ENCODE measurements around the gene ADCK2.
"Not testable (repeated sequence)": the region's sequence is repeated elsewhere in the genome, so short reads cannot be mapped to it uniquely, and the experiment has no call there.

The ADCK2 gene, protein sequence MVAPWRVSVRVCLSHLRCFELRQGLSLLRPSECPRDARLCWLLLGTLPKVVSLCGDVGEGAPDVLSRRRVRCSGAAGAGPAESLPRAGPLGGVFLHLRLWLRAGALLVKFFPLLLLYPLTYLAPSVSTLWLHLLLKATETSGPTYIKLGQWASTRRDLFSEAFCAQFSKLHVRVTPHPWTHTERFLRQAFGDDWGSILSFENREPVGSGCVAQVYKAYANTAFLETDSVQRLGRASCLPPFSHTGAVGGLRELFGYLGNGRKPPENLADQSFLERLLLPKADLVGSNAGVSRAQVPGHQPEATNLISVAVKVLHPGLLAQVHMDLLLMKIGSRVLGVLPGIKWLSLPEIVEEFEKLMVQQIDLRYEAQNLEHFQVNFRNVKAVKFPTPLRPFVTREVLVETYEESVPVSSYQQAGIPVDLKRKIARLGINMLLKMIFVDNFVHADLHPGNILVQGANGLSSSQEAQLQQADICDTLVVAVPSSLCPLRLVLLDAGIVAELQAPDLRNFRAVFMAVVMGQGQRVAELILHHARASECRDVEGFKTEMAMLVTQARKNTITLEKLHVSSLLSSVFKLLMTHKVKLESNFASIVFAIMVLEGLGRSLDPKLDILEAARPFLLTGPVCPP

GRCh38 chr7:140672382-140673062 lies at the start of gene ADCK2:
Gene ADCK2 (plus strand): TSS chr7:140672945. CDS start chr7:140673331, 386 bp downstream.
- Mint-ChIP-seq H3K27me3 (no peaks in the 10 kb centered on the region), H3K36me3 (peaks cover 2% of the 10 kb centered on the region), H3K27ac (peak within 1 kb of the TSS; percentile 89), H3K4me1 (peaks cover 41% of the 10 kb centered on the region), H3K9me3 (no peaks in the 10 kb centered on the region), H3K4me3 (peak within 1 kb of the TSS; percentile 85)
- peak; percentile 79 for ATAC-seq

- peaks cover 13% of the 10 kb centered on the region for H3K27me3 Mint-ChIP-seq
- H3K4me3 Mint-ChIP-seq, result no peak overlapping the region
- no peaks in the 10 kb centered on the region for H3K36me3 Mint-ChIP-seq
- no peak overlapping the region for H3K27ac Mint-ChIP-seq
- no peaks in the 10 kb centered on the region for H3K4me1 Mint-ChIP-seq
- H3K9me3 Mint-ChIP-seq, result no peaks in the 10 kb centered on the region
- ATAC-seq, result no peak
These were observed 48.8 kb upstream of the ADCK2 start for GRCh38 chr7:140623980-140624379.

DNA sequence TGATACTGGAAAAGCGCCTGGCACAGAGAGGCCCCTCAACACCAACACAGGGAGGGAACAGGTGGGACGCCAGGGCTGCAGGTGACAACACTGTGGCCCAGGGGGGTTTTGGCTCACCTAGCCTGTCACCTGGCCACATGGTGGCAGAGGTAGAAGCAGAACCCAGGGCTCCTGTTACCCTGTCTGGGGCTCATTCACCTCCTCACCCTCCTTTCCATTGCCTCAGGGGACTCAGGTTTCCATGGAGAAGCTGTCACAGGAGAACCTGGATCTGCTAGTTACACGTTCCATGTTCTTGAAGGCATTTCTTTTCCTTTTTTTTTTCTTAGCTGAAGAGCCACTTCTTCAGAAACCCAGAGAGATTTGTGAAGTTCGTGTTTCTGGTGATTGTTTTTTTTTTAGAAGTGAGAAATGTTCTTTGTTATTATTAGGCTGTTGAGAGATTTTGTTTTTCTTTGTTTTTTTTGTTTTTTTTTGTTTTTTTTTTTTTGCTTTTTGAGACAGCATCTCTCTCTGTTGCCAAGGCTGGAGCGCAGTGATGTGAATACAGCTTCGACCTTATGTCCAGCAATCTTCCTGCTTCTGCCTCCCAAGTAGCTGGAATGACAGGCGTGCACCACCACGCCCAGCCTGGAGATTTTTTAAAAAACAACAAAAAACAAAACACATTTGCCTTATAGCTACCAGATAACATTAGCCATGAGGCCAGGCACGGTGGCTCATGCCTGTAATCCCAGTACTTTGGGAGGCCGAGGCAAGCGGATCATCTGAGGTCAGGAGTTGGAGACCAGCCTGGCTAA lies 48.2 kb upstream of the ADCK2 start:
- no peaks in the 10 kb centered on the region for H3K9me3 Mint-ChIP-seq
- no peak overlapping the region for H3K27ac Mint-ChIP-seq
- no peak overlapping the region for H3K4me3 Mint-ChIP-seq
- no peak for ATAC-seq
- peaks cover 19% of the 10 kb centered on the region for H3K27me3 Mint-ChIP-seq
- no peaks in the 10 kb centered on the region for H3K36me3 Mint-ChIP-seq
- H3K4me1 Mint-ChIP-seq, result no peaks in the 10 kb centered on the region

DNA sequence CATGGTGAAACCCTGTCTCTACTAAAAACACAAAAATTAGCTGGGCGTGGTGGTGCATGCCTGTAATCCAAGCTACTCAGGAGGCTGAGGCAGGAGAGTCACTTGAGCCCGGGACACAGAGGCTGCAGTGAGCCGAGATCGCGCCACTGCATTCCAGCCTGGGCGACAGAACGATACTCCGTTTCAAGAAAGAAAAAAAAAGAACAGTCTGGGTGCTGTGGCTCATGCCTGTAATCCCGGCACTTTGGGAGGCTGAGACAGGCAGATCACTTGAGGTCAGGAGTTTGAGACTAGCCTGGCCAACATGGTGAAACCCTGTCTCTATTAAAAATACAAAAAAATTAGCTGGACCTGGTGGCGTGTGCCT lies 47.6 kb upstream of the ADCK2 start:
- H3K27ac Mint-ChIP-seq, H3K9me3 Mint-ChIP-seq, H3K4me3 Mint-ChIP-seq, H3K36me3 Mint-ChIP-seq, H3K4me1 Mint-ChIP-seq, ATAC-seq: not testable (repeated sequence)
- H3K27me3 Mint-ChIP-seq, result peaks cover 20% of the 10 kb centered on the region

DNA sequence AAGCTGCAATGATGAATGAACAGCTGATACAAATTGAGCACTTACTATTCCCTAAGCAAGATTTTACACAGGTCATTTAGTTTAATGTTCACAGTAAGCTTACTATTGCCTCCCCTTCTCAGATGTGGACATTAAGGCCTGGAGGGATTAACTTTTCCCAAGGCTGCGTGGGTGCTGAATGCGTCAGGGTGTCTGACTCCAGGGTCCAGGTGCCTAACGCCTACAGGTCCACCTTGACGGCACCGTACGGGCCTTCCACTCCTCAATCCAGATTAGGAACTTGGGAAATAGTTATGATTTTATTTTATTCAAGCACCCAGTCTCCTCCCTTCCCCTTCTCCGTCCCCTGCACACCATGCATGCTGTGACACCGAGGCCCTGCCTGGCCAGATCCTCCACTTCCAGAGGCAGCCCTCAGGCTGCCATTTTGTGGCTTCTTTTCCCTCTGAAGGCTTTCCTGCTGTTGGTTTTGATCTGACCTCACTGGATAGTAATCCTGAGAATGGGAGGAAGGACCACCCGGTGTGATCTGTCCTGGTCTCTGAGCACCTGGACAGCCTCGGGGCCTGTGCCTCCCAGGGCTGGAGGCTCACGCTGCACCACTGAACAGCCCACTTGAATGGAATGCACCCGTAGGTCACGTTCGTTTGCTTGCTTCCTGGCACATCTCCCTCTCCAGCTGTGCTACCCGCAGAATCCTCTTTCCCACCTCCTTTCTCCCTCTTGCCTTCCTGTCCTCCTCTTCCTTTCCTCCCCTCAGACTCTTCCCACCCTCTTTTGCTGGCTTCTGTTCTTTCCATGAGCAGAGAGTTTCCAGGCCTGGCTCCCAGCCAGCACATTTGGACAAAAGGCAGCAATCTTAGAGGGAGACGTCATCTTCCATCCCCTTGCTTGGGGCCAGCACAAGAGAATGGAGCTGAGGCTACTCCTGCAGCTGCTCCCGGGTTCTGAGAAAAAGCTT lies 46.6 kb upstream of the ADCK2 start:
- no peak overlapping the region for H3K4me3 Mint-ChIP-seq
- no peak overlapping the region for H3K27ac Mint-ChIP-seq
- H3K4me1 Mint-ChIP-seq, result no peaks in the 10 kb centered on the region
- peaks cover 20% of the 10 kb centered on the region for H3K27me3 Mint-ChIP-seq
- no peaks in the 10 kb centered on the region for H3K36me3 Mint-ChIP-seq
- no peaks in the 10 kb centered on the region for H3K9me3 Mint-ChIP-seq
- ATAC-seq, result no peak

GRCh38 chr7:140631021-140631420 lies 41.7 kb upstream of the ADCK2 start:
- Mint-ChIP-seq H3K4me1 (no peaks in the 10 kb centered on the region), H3K36me3 (no peaks in the 10 kb centered on the region), H3K4me3 (no peak overlapping the region), H3K27ac (no peak overlapping the region), H3K9me3 (no peaks in the 10 kb centered on the region), H3K27me3 (peaks cover 23% of the 10 kb centered on the region)
- no peak for ATAC-seq

- Mint-ChIP-seq H3K9me3 (no peaks in the 10 kb centered on the region), H3K27ac (no peak overlapping the region), H3K27me3 (peaks cover 28% of the 10 kb centered on the region), H3K4me3 (no peak overlapping the region), H3K4me1 (no peaks in the 10 kb centered on the region), H3K36me3 (no peaks in the 10 kb centered on the region)
- ATAC-seq, result no peak
These were observed 41.1 kb upstream of the ADCK2 start for GRCh38 chr7:140631602-140632001.

GRCh38 chr7:140635345-140635744 lies 37.4 kb upstream of the ADCK2 start:
- Mint-ChIP-seq H3K4me1 (peaks cover 12% of the 10 kb centered on the region), H3K27me3 (peaks cover 54% of the 10 kb centered on the region), H3K36me3 (no peaks in the 10 kb centered on the region), H3K9me3 (no peaks in the 10 kb centered on the region), H3K27ac (no peak overlapping the region), H3K4me3 (no peak overlapping the region)
- no peak for ATAC-seq

- H3K9me3 Mint-ChIP-seq, result no peaks in the 10 kb centered on the region
- peaks cover 55% of the 10 kb centered on the region for H3K27me3 Mint-ChIP-seq
- H3K4me3 Mint-ChIP-seq, result no peak overlapping the region
- H3K36me3 Mint-ChIP-seq, result no peaks in the 10 kb centered on the region
- H3K4me1 Mint-ChIP-seq, result peaks cover 12% of the 10 kb centered on the region
- ATAC-seq, result no peak
- H3K27ac Mint-ChIP-seq, result no peak overlapping the region
These were observed 36.9 kb upstream of the ADCK2 start for GRCh38 chr7:140635816-140636215.

DNA sequence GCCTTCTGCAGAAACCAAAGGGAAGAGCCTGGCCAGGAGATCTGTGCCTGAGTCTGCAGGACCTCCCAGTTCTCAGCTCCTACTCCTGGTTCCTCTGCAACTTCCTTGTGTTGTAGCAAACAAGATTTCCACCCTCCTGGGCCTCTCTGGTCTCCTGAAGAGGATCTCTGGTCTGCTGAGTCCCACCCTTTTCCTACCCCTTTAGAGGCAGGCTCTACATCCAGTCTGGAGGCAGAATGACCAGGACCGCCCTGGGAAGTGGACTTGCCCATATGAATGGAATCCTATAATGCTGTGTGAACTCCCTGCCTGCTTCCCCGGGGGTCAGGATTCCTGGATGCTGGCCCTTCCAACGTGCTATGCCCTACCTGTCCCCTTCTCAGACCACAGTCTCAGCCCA lies 35.3 kb upstream of the ADCK2 start:
- Mint-ChIP-seq H3K27ac (no peak overlapping the region), H3K4me1 (peaks cover 22% of the 10 kb centered on the region), H3K9me3 (no peaks in the 10 kb centered on the region), H3K27me3 (peaks cover 68% of the 10 kb centered on the region), H3K4me3 (no peak overlapping the region), H3K36me3 (no peaks in the 10 kb centered on the region)
- no peak for ATAC-seq

- H3K27ac Mint-ChIP-seq, result no peak overlapping the region
- no peak overlapping the region for H3K4me3 Mint-ChIP-seq
- no peaks in the 10 kb centered on the region for H3K9me3 Mint-ChIP-seq
- peaks cover 68% of the 10 kb centered on the region for H3K27me3 Mint-ChIP-seq
- ATAC-seq, result no peak
- no peaks in the 10 kb centered on the region for H3K36me3 Mint-ChIP-seq
- H3K4me1 Mint-ChIP-seq, result peaks cover 22% of the 10 kb centered on the region
These were observed 34.5 kb upstream of the ADCK2 start for GRCh38 chr7:140638173-140638791.

DNA sequence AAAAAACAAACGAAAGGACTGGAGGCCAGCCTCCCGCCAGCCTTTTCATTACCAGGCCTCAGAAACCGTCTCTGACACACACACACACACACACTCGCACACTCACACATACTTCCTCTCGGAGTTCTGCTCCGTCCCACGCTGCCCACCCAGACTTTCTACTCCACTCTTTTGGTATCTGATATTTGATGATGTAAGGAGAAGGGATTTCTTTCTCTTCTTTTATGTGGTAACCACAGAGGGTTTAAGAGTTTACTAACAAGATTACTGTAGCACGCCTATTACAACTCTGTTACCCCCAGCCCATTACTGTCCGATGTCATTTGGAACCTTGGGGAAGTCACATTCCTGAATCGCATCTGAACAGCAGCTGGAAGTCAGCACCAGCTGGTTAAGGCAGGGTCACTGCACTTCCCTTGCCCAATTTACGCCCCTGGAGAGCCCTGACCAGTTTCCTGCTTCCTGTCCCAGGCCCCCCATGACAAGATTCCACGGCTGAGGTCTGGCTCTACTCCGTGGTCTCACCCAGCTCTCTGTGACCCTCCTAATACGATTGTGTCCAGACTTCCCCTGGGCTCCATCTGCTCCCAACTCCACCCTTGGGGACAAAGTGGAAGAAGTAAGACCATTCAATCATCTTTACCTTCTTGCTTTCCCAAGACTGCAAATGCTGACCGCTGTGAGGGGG lies 33.2 kb upstream of the ADCK2 start:
- Mint-ChIP-seq H3K9me3 (no peaks in the 10 kb centered on the region), H3K27ac (no peak overlapping the region), H3K4me3 (peak overlapping the region; percentile 81), H3K4me1 (peaks cover 22% of the 10 kb centered on the region), H3K27me3 (peaks cover 75% of the 10 kb centered on the region), H3K36me3 (no peaks in the 10 kb centered on the region)
- ATAC-seq, result no peak

GRCh38 chr7:140640060-140640637 lies 32.6 kb upstream of the ADCK2 start:
- peaks cover 22% of the 10 kb centered on the region for H3K4me1 Mint-ChIP-seq
- no peak overlapping the region for H3K27ac Mint-ChIP-seq
- peaks cover 81% of the 10 kb centered on the region for H3K27me3 Mint-ChIP-seq
- H3K36me3 Mint-ChIP-seq, result no peaks in the 10 kb centered on the region
- H3K4me3 Mint-ChIP-seq, result peak overlapping the region; percentile 81
- ATAC-seq, result peak; percentile 53
- H3K9me3 Mint-ChIP-seq, result no peaks in the 10 kb centered on the region

Data from stimulated activated memory B cell treated with anti-CD40 and anti-IgM and Interleukin-4, amounts not matched to agents 10 μg/mL and 1 μg/mL and 100 μg/mL, for 72 hours (primary cell).